ENCODE measurements around the gene OLA1. TPM values are rescaled to one million over a fixed set of nuclear protein-coding genes. Genes with fewer than 3 reads are reported as not detected.
A peak's percentile ranks its signal among the peaks of the same experiment; 100 is the strongest.

Gene OLA1
- total RNA-seq, 1 donor from 2014 or later = 103 TPM

DNA sequence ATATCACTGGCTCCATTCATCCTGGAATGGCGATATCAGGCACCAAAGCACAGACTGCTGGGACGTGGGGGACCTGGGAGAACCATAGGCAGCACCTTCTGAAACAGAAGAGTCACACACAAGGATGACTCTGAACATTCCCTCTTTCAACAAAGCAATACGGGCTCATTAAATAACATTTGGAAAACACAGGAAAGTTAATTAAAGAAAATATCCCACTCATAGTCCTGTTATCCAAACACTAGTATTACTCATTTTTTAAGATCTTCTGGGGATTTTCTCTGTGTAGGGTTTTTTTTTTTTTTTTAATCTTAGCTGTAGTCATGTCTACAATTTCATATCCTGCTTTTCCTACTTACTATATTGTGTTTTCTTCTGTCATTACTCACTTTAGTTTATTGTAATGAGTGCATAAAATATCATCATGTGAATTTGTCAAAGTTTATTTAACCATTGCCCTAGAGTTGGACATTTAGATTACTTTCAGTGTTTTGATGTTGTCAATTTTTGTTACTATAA lies 213.2 kb downstream of the OLA1 start:
- no peak for DNase-seq

DNA sequence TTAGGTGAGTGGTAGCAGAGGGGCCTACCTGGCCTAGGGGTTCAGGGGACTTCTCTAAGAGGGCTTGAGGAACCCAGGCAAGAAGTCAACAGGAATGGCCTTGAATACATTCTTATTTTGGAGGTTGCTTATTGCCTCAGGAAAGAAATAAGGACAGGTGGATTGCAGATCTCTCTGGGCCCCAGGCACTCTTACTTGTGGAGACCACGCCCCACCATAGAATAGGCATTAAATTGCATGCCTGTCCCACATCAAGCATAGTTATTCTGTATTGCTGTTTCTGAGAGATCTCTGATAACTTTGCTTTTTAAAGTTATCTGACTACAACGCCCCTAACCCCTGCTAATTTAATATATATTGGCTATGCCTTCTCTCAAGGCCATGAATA lies 215.2 kb downstream of the OLA1 start:
- DNase-seq = no peak

DNA sequence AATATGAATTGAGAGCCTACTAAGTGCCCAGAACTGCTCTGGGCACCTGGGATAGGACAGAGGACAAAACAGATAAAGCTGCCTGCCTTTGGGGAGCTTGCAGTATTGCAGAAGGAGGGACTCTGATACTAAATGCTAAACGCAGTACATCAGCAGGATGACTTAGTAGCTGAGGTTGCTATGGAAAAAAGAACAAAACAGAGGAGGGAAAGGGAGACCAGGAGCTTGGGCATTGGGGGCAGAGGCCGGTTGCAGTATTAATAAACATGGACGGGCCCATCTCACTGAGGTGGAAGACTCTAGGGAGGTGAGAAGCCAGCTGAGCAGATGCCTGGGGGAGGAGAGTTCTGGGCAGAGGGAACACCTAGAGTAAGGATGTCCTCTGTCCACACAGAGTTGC lies 217.1 kb downstream of the OLA1 start:
- DNase-seq = no peak

DNA sequence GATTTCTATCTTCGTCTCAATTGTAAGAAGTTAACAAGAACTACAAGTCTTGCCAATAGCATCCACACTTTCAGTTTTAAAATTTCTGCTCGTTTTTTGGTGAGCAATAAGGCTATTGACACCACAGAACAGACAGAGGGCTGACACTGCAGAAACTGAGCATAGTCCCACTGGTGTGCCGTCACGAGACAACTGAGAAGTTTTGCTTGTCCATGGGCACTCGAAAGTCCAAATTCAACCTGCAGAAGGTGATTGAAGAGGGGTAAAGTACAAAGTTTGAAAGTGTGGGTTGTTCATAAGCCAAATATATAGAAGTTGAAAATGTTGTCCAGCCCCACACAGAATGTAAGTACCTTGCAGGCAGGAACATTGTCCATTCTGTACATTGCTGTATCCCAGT lies 219.4 kb downstream of the OLA1 start:
- DNase-seq = no peak

DNA sequence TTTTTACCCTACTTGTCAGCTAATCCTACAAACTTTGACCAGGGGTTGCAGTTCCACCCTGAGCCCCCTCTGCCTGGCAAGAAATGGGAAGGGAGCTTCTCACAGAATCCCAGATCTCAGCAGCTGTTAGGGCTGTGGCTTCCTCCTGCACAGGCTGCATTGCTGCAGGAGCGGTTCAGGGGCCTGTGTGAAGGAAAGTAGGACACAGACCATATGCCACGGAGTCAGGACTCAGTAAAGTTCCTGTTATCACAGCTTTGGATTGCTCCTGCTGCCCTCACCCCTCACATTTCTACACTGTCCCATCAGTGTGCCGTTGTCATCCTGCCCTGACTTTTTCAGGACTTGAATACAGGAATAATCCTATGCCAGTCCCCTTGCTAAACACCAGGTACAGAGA lies 220.4 kb downstream of the OLA1 start:
- DNase-seq = peak; percentile 74

DNA sequence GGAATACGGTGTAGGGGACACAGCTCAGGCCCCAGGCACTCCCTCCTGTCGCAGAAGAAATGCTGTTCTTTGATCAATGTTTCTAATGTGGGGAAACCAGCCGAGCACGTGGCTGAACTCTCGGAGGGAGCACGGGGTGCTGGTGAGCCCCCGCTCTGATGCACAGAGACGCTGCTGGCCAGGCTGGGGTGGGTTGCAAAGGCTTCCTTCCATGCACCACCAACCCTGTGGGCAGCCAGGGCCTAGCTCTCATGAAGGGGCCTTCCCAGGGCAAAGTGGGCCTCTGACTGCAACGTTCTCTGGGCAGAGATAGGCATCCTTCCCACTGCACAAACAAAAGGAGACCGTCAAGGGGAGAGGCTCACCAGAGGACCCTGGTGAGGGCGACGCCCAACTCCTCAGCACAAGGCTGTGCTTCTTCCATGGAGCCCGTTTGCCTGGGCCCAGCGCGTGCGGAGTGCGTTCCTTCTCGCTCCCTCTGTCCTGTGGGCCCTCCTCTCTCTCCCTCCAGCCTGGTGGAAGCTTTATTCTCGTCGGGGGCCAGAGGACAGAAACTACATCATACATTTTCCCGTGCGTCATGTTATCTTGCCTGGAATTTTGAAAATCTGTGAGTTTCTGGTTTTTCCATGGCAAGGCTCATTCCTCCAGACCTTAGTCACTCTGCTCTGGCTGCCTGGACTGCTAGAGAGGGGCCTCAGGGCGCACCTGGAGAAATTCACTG lies 222.0 kb downstream of the OLA1 start:
- peak; percentile 22 for DNase-seq

DNA sequence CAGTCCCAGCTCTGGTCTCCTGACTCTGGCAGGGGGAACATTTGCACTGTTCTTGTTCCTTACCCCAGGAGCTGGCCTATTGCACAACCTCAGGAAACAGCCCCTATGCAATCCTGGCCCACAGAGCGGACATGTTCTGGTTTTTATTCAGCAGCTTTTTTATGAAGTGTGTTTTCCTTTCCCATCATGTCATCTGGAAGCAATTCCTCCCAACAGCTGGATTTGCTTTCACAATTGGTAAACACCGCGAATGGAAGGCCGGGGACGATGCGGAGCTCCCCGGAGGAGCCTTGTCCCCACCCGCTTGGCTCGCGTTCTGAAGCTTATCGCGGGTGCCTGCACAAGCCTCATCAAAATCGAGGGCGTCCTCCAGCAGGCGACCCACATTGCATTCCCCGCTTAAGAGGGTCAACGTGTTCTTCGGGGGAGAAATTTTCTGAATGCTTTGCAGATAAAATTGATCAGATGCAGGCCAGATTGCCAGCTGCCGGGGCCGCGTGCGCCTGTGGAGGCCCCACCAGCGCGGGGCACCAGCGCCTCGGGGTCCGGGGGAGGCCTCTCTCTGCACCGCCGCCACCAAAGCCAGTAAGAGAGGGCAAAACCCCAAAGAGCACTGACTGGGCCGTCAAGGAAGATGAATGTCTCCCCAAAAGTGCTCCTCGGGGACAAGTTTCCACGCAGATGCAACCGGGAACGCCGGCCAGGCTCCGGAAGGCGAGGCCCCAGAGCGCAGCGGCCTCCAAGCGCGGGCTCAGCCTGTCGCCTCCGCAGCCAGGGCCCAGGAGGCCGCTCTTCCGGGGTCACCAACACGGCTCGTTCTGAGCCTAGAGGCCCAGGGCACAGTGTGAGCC lies 222.8 kb downstream of the OLA1 start:
- peak; percentile 96 for DNase-seq

DNA sequence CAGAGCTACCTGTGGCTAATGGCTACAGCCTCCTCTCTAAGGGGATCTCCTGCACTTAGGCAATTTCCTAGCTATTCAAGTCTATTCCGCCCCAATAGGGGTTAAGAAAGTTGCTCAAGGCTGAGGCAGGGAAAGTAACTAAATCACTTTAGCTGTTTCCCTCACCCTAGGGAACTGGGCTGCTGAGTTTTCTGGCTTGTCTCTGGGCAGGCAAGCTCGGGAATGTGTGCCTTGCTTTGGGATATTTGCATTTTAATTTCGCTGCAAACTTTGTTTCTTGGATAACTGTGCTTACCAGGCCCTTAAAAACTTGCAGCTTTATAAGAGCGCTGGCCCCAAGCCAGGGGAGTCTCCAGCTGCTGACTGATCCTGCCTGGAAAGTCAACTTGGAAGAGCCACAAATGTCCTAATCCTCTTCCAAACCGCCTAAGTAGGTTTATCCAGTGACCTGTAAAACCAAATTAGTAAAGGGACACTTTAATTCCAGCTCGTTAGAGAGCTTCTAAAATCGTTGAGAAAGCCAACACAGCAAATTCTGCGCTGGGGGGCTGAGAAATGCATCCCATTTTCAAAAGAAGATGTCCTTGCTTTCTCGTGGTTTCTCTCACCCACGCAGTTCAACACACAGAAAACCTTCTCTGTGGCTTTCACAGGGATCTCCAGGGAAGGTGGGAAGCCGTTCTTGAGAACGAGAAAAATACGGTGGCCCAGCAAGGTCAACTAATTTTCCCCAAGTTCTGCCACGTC lies 223.6 kb downstream of the OLA1 start:
- peak; percentile 98 for DNase-seq

DNA sequence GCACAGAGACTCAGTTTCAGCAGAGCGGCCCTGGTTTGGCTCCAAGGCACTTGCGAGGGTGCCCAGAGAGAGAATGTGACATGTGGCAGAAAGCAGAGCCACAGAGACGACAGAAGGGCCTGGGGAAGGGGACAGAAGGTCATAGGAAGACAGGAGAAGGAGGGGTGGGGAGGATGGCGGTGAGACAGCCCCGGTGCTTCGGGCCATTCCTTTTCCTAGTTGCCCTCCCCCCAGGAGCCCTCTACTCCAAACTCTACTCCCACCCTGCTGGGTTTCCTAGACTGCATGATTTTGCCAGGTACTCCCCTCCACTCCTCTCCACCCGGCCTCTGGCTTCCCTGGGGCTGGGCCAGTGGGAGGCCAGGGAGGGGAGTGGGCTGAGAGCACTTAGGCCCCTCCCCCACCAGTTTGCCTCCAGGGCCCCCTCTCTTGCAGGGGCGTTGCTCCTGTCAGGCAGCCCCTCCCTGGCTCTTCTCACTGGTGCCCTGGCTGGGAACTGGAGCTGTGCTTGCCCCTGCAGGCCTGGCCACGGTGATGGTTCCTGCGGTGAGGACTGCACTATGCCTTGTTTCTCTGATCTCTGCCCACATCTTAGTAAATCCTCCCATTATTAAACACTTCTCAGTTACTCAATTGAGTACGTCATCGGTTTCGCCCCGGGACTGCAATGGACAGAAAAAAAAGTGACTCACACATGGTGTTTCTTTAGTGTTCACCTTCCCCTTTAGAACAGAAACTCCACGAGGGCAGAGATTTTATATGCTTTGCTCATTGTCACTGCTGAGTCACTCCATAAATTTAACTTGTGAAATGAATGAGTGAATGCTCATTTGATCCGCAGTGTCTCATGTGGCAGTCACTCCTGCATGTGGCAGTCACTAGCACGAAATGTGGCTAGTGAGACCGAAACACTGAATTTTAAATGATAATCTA lies 224.5 kb downstream of the OLA1 start:
- peak; percentile 74 for DNase-seq

Small RNA genes lying within 50 kb of the gene (small RNA-seq; reads per million reads assigned to genes)
- not detected for gene RF00019 (ENCODE audit: low replicate concordance)

Other genes with a start within 250 kb of the OLA1 start
- 1.4 TPM for gene SP9, start 86.4 kb upstream of the OLA1 start, total RNA-seq
- gene SCRN3, start 147.2 kb upstream of the OLA1 start, total RNA-seq = 50.3 TPM
- gene GPR155, start 238.5 kb upstream of the OLA1 start, total RNA-seq = 13.3 TPM

Data from tongue (tissue), 3 donors.